ENCODE results near the gene LURAP1L.

- TF ChIP-seq CTCF (IDR thresholded peaks at IDR 0.05), result no peak
- no peak for TF ChIP-seq POLR2A (IDR thresholded peaks at IDR 0.05)
These were observed 10.5 kb downstream of the LURAP1L start for GRCh38 chr9:12785260-12785770.
